Chondrocyte (in vitro differentiated cells): Measurements from ENCODE around the gene ALPI. TPM values are rescaled to one million over a fixed set of nuclear protein-coding genes. Genes with fewer than 3 reads are reported as not detected.
"Not testable (repeated sequence)": the region's sequence is repeated elsewhere in the genome, so short reads cannot be mapped to it uniquely, and the experiment has no call there.

Source experiments
- DNase-seq: peaks from one replicate; pipeline ENCODE4 v3.0.0; 2021; ENCODE audit warnings: mixed read lengths, low spot score
- H3K27ac Mint-ChIP-seq: one replicate; pipeline ENCODE4 v1.8.0; 2021; ENCODE audit warnings: mild to moderate bottlenecking, moderate library complexity, mixed read lengths; ENCODE audit not compliant: unreplicated experiment
- H3K27me3 Mint-ChIP-seq: 2 replicates; pipeline ENCODE4 v1.8.0; 2021; ENCODE audit warnings: low read depth, mixed read lengths
- H3K36me3 Mint-ChIP-seq: 2 replicates; pipeline ENCODE4 v1.8.0; 2021; ENCODE audit warnings: low read depth, mixed read lengths
- H3K4me1 Mint-ChIP-seq: 2 replicates; pipeline ENCODE4 v1.8.0; 2021; ENCODE audit warnings: low read depth, mild to moderate bottlenecking, mixed read lengths
- H3K4me3 Mint-ChIP-seq: one replicate; pipeline ENCODE4 v1.8.0; 2021; ENCODE audit warnings: mild to moderate bottlenecking, moderate library complexity, mixed read lengths; ENCODE audit not compliant: unreplicated experiment
- H3K9me3 Mint-ChIP-seq: 2 replicates; pipeline ENCODE4 v1.8.0; 2021; ENCODE audit warnings: low read depth, mixed read lengths
- CTCF ChIP-seq: fragments of 200-600 bp; sonication (generic); IDR thresholded peaks from 2 replicates; pipeline ENCODE4 v1.5.0; 2021; ENCODE audit warnings: antibody characterized with exemption, mild to moderate bottlenecking, moderate library complexity
- total RNA-seq: library from RNA; stranded (reverse); gene quantifications from 3 replicates; pipeline ENCODE4 v1.2.1, GENCODE V29; 2021

ALPI gene
- total RNA-seq, 1 donor from 2014 or later, result not detected

GRCh38 chr2:232419245-232420072 is 36.5 kb upstream of the ALPI start:
- peaks cover 5% of the 10 kb centered on the region for H3K9me3 Mint-ChIP-seq
- no peak for DNase-seq
- peak overlapping the region; percentile 68 for H3K4me3 Mint-ChIP-seq
- TF ChIP-seq CTCF, result no peak
- H3K27me3 Mint-ChIP-seq, result peaks cover 56% of the 10 kb centered on the region
- peaks cover 14% of the 10 kb centered on the region for H3K4me1 Mint-ChIP-seq
- no peak overlapping the region for H3K27ac Mint-ChIP-seq
- peaks cover 7% of the 10 kb centered on the region for H3K36me3 Mint-ChIP-seq

DNA sequence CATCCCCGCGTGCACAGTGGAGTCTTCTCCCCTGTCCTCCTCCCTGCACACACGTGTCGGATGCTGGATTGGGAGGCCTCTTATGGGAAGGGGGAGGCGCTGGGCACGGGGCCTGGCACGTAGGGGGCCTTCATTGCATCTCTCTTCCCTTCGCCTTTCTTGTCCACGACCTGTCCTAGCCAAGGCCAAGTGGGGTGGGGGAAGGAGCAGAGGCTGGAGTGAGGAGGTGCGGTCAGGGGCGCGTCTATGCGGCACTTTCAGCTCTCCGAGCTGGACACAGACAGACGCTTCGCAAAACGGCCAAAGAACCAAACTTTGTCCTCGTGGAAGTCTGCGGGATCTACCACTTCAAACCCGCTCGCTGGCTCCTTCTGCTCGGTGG is 35.9 kb upstream of the ALPI start:
- H3K27ac Mint-ChIP-seq, result no peak overlapping the region
- H3K27me3 Mint-ChIP-seq, result peaks cover 59% of the 10 kb centered on the region

DNA sequence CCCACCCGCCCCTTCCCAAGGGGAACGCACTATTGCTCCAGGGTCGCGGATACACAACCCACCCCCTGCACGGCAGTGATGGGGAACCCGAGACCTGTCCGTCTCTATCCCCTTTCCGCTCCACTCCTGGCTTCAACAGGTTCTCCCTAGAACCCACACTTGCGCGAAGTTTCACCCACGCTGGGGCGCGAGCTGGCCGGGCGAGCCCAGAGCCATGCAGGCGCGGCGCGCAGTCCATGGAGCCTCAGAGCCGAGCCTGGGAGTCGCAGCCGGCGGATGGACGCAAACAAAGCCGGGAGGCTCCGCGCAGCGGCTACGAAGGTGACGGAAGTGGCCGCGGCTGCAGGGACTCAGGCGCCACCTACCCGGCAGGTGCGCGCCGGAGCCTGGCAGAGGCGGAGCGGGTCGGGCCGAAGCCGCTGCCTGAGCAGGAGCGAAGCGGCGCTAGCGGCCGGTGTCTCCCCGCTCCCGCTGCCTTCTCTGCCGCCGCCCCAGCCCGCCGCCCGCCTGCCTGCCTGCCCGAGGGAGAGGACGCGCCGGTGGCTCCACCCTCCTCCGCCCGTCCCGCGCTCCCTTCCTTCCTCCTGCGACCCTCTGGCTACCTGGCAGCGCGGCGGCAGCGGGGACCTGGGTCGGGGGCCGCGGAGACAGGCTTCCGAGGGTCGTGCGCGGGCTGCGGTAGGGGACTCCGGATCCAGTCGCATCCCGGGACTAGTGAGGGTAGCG is 35.3 kb upstream of the ALPI start:
- H3K27me3 Mint-ChIP-seq, result peaks cover 58% of the 10 kb centered on the region
- H3K9me3 Mint-ChIP-seq, result peaks cover 5% of the 10 kb centered on the region
- no peak for TF ChIP-seq CTCF
- H3K36me3 Mint-ChIP-seq, result peaks cover 7% of the 10 kb centered on the region
- no peak for DNase-seq
- peaks cover 14% of the 10 kb centered on the region for H3K4me1 Mint-ChIP-seq
- H3K27ac Mint-ChIP-seq, result no peak overlapping the region
- peak overlapping the region; percentile 38 for H3K4me3 Mint-ChIP-seq

More for the DNA sequence above, 35.9 kb upstream of the ALPI start:
- peak overlapping the region; percentile 38 for H3K4me3 Mint-ChIP-seq
- peaks cover 7% of the 10 kb centered on the region for H3K36me3 Mint-ChIP-seq
- peaks cover 14% of the 10 kb centered on the region for H3K4me1 Mint-ChIP-seq
- H3K9me3 Mint-ChIP-seq, result peaks cover 5% of the 10 kb centered on the region
- TF ChIP-seq CTCF, result no peak
- no peak for DNase-seq

- Mint-ChIP-seq H3K4me1 (peaks cover 14% of the 10 kb centered on the region), H3K27ac (no peak overlapping the region), H3K27me3 (peaks cover 58% of the 10 kb centered on the region), H3K9me3 (peaks cover 5% of the 10 kb centered on the region), H3K4me3 (peak overlapping the region; percentile 12), H3K36me3 (peaks cover 7% of the 10 kb centered on the region)
- no peak for TF ChIP-seq CTCF
- DNase-seq, result no peak
Observed at GRCh38 chr2:232421189-232421785, 34.7 kb upstream of the ALPI start.

DNA sequence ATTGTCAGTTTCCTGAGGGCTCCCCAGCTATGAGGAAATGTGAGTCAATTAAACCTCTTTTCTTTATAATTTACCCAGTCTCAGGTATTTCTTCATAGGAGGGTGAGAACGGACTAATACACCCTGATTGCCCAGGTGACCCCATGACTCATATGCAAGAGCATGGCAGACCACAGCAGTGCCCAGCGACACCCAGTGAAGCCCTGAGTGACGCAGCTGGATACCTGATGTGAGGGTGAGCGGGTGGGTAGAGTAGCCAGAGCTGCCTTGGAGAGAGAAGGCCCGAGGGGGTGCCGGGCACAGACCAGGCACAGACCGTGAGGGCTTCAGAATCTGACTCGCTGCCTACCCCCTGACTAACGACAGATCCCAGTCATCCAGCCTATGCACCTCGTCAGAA is 33.9 kb upstream of the ALPI start:
- TF ChIP-seq CTCF, result no peak
- no peak overlapping the region for H3K4me3 Mint-ChIP-seq
- peaks cover 5% of the 10 kb centered on the region for H3K9me3 Mint-ChIP-seq
- H3K4me1 Mint-ChIP-seq, result peaks cover 14% of the 10 kb centered on the region
- no peak for DNase-seq
- peaks cover 7% of the 10 kb centered on the region for H3K36me3 Mint-ChIP-seq
- no peak overlapping the region for H3K27ac Mint-ChIP-seq
- peaks cover 58% of the 10 kb centered on the region for H3K27me3 Mint-ChIP-seq

- H3K9me3 Mint-ChIP-seq, H3K27ac Mint-ChIP-seq: not testable (repeated sequence)
- peaks cover 58% of the 10 kb centered on the region for H3K27me3 Mint-ChIP-seq
Observed at GRCh38 chr2:232422996-232423395, 33.0 kb upstream of the ALPI start.

GRCh38 chr2:232423407-232423806 is 32.5 kb upstream of the ALPI start:
- not testable (repeated sequence) for H3K4me3 Mint-ChIP-seq, DNase-seq, H3K9me3 Mint-ChIP-seq, H3K27ac Mint-ChIP-seq, H3K36me3 Mint-ChIP-seq
- H3K27me3 Mint-ChIP-seq, result peaks cover 54% of the 10 kb centered on the region
- H3K4me1 Mint-ChIP-seq, result peaks cover 12% of the 10 kb centered on the region

More at GRCh38 chr2:232422996-232423395, 33.0 kb upstream of the ALPI start:
- not testable (repeated sequence) for H3K36me3 Mint-ChIP-seq, H3K4me3 Mint-ChIP-seq, DNase-seq
- peaks cover 14% of the 10 kb centered on the region for H3K4me1 Mint-ChIP-seq
